IMR-90 (cell line): ENCODE results near the gene TENM4. TPM values are rescaled to one million over a fixed set of nuclear protein-coding genes. Genes with fewer than 3 reads are reported as not detected.

Experiments used
- ATAC-seq: fragments of 200-7000 bp; cut with Tn5 transposase; 2 replicates; pipeline ENCODE4 v1.9.1; 2020; ENCODE audit warnings: low read depth, mild to moderate bottlenecking, moderate library complexity
- BruUV-seq: library from RNA; stranded (reverse); fragments of 400-500 nt; replicated peaks from 2 replicates; lab custom pipeline; 2021; lab: Mats Ljungman, UMichigan
- CTCF ChIA-PET: fragments of 300-600 bp; formaldehyde crosslinking; extraction: SDS; loops from one replicate; lab custom pipeline; 2021; ENCODE audit warnings: antibody characterized with exemption; lab: Yijun Ruan, JAX
- POLR2A ChIA-PET: fragments of 300-600 bp; sonication (Branson Sonifier 250); formaldehyde crosslinking; loops from one replicate; lab custom pipeline; 2022; ENCODE audit warnings: antibody characterized with exemption; ENCODE audit not compliant: unreplicated experiment; lab: Charles Lee
- DNase-seq: peaks from one replicate; pipeline ENCODE4 v3.0.0; 2013
- H2AFZ ChIP-seq: replicated peaks from 2 replicates; pipeline ENCODE3; 2013; ENCODE audit warnings: low read length, mild to moderate bottlenecking; ENCODE audit not compliant: poor library complexity
- H2AK5ac ChIP-seq: 2 replicates; pipeline ENCODE4 v1.6.1; 2013; ENCODE audit warnings: low read depth, low read length, inconsistent platforms
- H2AK9ac ChIP-seq: replicated peaks from 2 replicates; pipeline ENCODE3; 2013; ENCODE audit warnings: mild to moderate bottlenecking, low read depth, low read length, moderate library complexity; ENCODE audit not compliant: poor library complexity
- H2BK120ac ChIP-seq: 2 replicates; pipeline ENCODE4 v1.6.1; 2013; ENCODE audit warnings: low read depth, low read length, inconsistent platforms
- H2BK15ac ChIP-seq: 3 replicates; pipeline ENCODE4 v1.6.1; 2013; ENCODE audit warnings: low read depth, low read length, inconsistent platforms
- H2BK20ac ChIP-seq: 2 replicates; pipeline ENCODE4 v1.6.1; 2013; ENCODE audit warnings: low read depth, mild to moderate bottlenecking, inconsistent platforms, low read length, moderate library complexity
- H2BK5ac ChIP-seq: 2 replicates; pipeline ENCODE4 v1.6.1; 2013; ENCODE audit warnings: mild to moderate bottlenecking, low read depth, low read length, inconsistent platforms; ENCODE audit not compliant: poor library complexity, severe bottlenecking
- H3K14ac ChIP-seq: replicated peaks from 2 replicates; pipeline ENCODE4 v1.6.1; 2013; ENCODE audit warnings: low read depth, low read length, inconsistent platforms
- H3K18ac ChIP-seq: 2 replicates; pipeline ENCODE4 v1.6.1; 2013; ENCODE audit warnings: low read depth, low read length, control low read depth
- H3K23ac ChIP-seq: 2 replicates; pipeline ENCODE4 v1.6.1; 2013; ENCODE audit warnings: low read depth, low read length, inconsistent platforms
- H3K27ac ChIP-seq: 2 replicates; pipeline ENCODE4 v1.5.1; 2013; ENCODE audit warnings: mild to moderate bottlenecking, control low read depth, low read length; ENCODE audit not compliant: insufficient read depth
- H3K27me3 ChIP-seq: 2 replicates; pipeline ENCODE4 v1.6.1; 2013; ENCODE audit warnings: low read length; ENCODE audit not compliant: control insufficient read depth, insufficient read depth
- H3K36me3 ChIP-seq: 2 replicates; pipeline ENCODE4 v1.6.1; 2013; ENCODE audit warnings: low read length, mixed read lengths; ENCODE audit not compliant: control insufficient read depth, insufficient read depth
- H3K4ac ChIP-seq: 2 replicates; pipeline ENCODE4 v1.6.1; 2013; ENCODE audit warnings: low read depth, low read length, inconsistent platforms
- H3K4me1 ChIP-seq: 2 replicates; pipeline ENCODE4 v1.6.1; 2013; ENCODE audit warnings: low read length, mixed read lengths; ENCODE audit not compliant: control insufficient read depth, insufficient read depth
- H3K4me2 ChIP-seq: 2 replicates; pipeline ENCODE4 v1.6.1; 2013; ENCODE audit warnings: low read depth, mild to moderate bottlenecking, control low read depth, low read length, moderate library complexity
- H3K4me3 ChIP-seq: 2 replicates; pipeline ENCODE4 v1.5.1; 2013; ENCODE audit warnings: low read depth, mild to moderate bottlenecking, control low read depth, low read length, moderate library complexity; ENCODE audit not compliant: insufficient read depth
- H3K56ac ChIP-seq: 2 replicates; pipeline ENCODE4 v1.6.1; 2013; ENCODE audit warnings: low read length, inconsistent platforms; ENCODE audit not compliant: insufficient read depth; ENCODE audit errors: extremely low read depth
- H3K79me1 ChIP-seq, 2 experiments: 2 replicates each; pipeline ENCODE4 v1.6.1; 2013; ENCODE audit warnings: low read length in 2 of 2, inconsistent platforms in 1 of 2, low read depth in 1 of 2
- H3K9ac ChIP-seq: 2 replicates; pipeline ENCODE4 v1.6.1; 2013; ENCODE audit warnings: low read depth, low read length, control low read depth
- H3K9me1 ChIP-seq: 2 replicates; pipeline ENCODE4 v1.6.1; 2013; ENCODE audit warnings: low read length, inconsistent platforms; ENCODE audit not compliant: insufficient read depth
- H3K9me3 ChIP-seq: 2 replicates; pipeline ENCODE4 v1.6.1; 2013; ENCODE audit warnings: low read length; ENCODE audit not compliant: control insufficient read depth, insufficient read depth
- H4K20me1 ChIP-seq: 2 replicates; pipeline ENCODE4 v1.6.1; 2013; ENCODE audit warnings: low read length, inconsistent platforms; ENCODE audit not compliant: insufficient read depth
- H4K5ac ChIP-seq: 2 replicates; pipeline ENCODE4 v1.6.1; 2013; ENCODE audit warnings: mild to moderate bottlenecking, low read depth, low read length, control low read depth
- H4K8ac ChIP-seq, 2 experiments: 2 replicates each; pipeline ENCODE4 v1.6.1; 2013; ENCODE audit warnings: low read depth in 2 of 2, low read length in 2 of 2, control low read depth in 1 of 2, inconsistent platforms in 1 of 2
- H4K91ac ChIP-seq: 2 replicates; pipeline ENCODE4 v1.6.1; 2013; ENCODE audit warnings: low read depth, low read length, inconsistent platforms; ENCODE audit not compliant: insufficient read depth
- BHLHE40 ChIP-seq: fragments of 150-350 bp; IDR thresholded peaks from 2 replicates; pipeline ENCODE4 v1.6.1; 2016; ENCODE audit warnings: mild to moderate bottlenecking, low read depth, low read length
- CEBPB ChIP-seq: IDR thresholded peaks from 2 replicates; pipeline ENCODE4 v1.6.1; 2012; ENCODE audit warnings: low read depth, low read length, improper control_type of control experiment
- CHD1 ChIP-seq: IDR thresholded peaks from 2 replicates; pipeline ENCODE4 v1.6.1; 2012; ENCODE audit warnings: low read depth, low read length, improper control_type of control experiment
- CTCF ChIP-seq: conservative IDR thresholded peaks from 2 replicates; pipeline ENCODE4 v1.5.1; 2012; ENCODE audit warnings: mild to moderate bottlenecking, low read depth, low read length, improper control_type of control experiment
- ELK1 ChIP-seq: fragments of 150-350 bp; IDR thresholded peaks from 2 replicates; pipeline ENCODE4 v1.6.1; 2016; ENCODE audit warnings: low read depth, mild to moderate bottlenecking, low read length, moderate library complexity, borderline replicate concordance
- FOS ChIP-seq: fragments of 150-350 bp; IDR thresholded peaks from 2 replicates; pipeline ENCODE4 v1.6.1; 2016; ENCODE audit warnings: low read depth, low read length
- MAZ ChIP-seq: IDR thresholded peaks from 2 replicates; pipeline ENCODE4 v1.6.1; 2012; ENCODE audit warnings: low read depth, mild to moderate bottlenecking, low read length, improper control_type of control experiment, moderate library complexity, borderline replicate concordance
- MXI1 ChIP-seq: IDR thresholded peaks from 2 replicates; pipeline ENCODE4 v1.6.1; 2012; ENCODE audit warnings: low read depth, mild to moderate bottlenecking, low read length, moderate library complexity, borderline replicate concordance
- NFE2L2 ChIP-seq: fragments of 150-350 bp; IDR thresholded peaks from 2 replicates; pipeline ENCODE4 v1.6.1; 2016; ENCODE audit warnings: low read depth, mild to moderate bottlenecking, low read length
- POLR2A ChIP-seq: IDR thresholded peaks from 2 replicates; pipeline ENCODE4 v1.6.1; 2012; ENCODE audit warnings: mild to moderate bottlenecking, low read depth, low read length
- RAD21 ChIP-seq: IDR thresholded peaks from 2 replicates; pipeline ENCODE4 v1.6.1; 2012; ENCODE audit warnings: low read length, improper control_type of control experiment
- RCOR1 ChIP-seq: IDR thresholded peaks from 2 replicates; pipeline ENCODE4 v1.6.1; 2012; ENCODE audit warnings: mild to moderate bottlenecking, low read length, improper control_type of control experiment; ENCODE audit not compliant: insufficient replicate concordance
- RFX5 ChIP-seq: IDR thresholded peaks from 2 replicates; pipeline ENCODE4 v1.8.0; 2012; ENCODE audit warnings: low read depth, mild to moderate bottlenecking, low read length, moderate library complexity
- SMC3 ChIP-seq: fragments of 150-350 bp; IDR thresholded peaks from 2 replicates; pipeline ENCODE4 v1.6.1; 2016; ENCODE audit warnings: low read depth, mild to moderate bottlenecking, antibody characterized with exemption, low read length, moderate library complexity
- USF2 ChIP-seq: fragments of 150-350 bp; IDR thresholded peaks from 2 replicates; pipeline ENCODE4 v1.6.1; 2017; ENCODE audit warnings: mild to moderate bottlenecking, antibody characterized with exemption, low read length, low read depth
- WGBS, 2 experiments: methylation state at CpG; one replicate each; pipeline versions ENCODE4 v1.1.5 to v1.1.7; 2013; ENCODE audit warnings: missing lambda C conversion rate in 2 of 2; ENCODE audit not compliant: insufficient read length in 1 of 2; ENCODE audit errors: extremely low coverage in 2 of 2; 5-methylcytosine and 5-hydroxymethylcytosine counted together
- dilution Hi-C: fragments of 300-500 bp; cut with HindIII; formaldehyde crosslinking; loops from one replicate; pipeline ENCODE4 v1.14.3; 2018; ENCODE audit warnings: low sequenced_read_pairs; ENCODE audit not compliant: unreplicated experiment
- in situ Hi-C: fragments of 300-500 bp; cut with MboI; formaldehyde crosslinking; loops from 3 replicates; pipeline ENCODE4 v1.14.3; 2019; ENCODE audit warnings: low sequenced_read_pairs, inconsistent platforms, mixed read lengths
- intact Hi-C: fragments of 100-400 bp; cut with micrococcal nuclease; formaldehyde crosslinking; loops from 2 replicates; pipeline ENCODE4 v1.10.0; 2022
- polyA plus RNA-seq, 3 experiments: library from polyadenylated mRNA; depleted of rRNA; stranded (reverse); fragments of >200 nt; gene quantifications; 2 replicates each; pipeline ENCODE4 v1.2.3, GENCODE V29; 2012; ENCODE audit warnings: low replicate concordance in 1 of 3
- total RNA-seq: library from RNA; depleted of rRNA; stranded (reverse); fragments of >200 nt; gene quantifications from 2 replicates; pipeline ENCODE4 v1.2.3, GENCODE V29; 2012

The TENM4 gene
- total and polyA plus RNA-seq, 2 of the 4 experiments (the other 2 are of a cell fraction) = 7.4 to 9.0 TPM

GRCh38 chr11:79346021-79346420 is 94.8 kb downstream of the TENM4 start:
- dilution Hi-C loops = no loop called here
- intact Hi-C loops = loop anchor here (1.0 kb wide), 1 partner anchor 41 kb away; no protein-coding TSS in a partner anchor
- DNase-seq = no peak
- ChIA-PET CTCF (no interaction called here), POLR2A (no interaction called here)
- Histone ChIP-seq H4K8ac (no peak overlapping the region), H3K36me3 (no peaks in the 10 kb centered on the region), H3K79me1 (no peaks in the 10 kb centered on the region), H3K4me1 (no peaks in the 10 kb centered on the region), H3K56ac (no peak overlapping the region), H2AK5ac (no peak overlapping the region), H3K9ac (no peak overlapping the region), H3K9me3 (no peaks in the 10 kb centered on the region), H4K5ac (no peak overlapping the region), H2BK5ac (no peak overlapping the region), H2BK120ac (no peak overlapping the region), H3K27ac (no peak overlapping the region), H4K91ac (no peak overlapping the region), H3K27me3 (no peaks in the 10 kb centered on the region), H3K14ac (no peak overlapping the region), H2BK15ac (no peak overlapping the region), H3K4ac (no peak overlapping the region), H2AK9ac (no peak overlapping the region), H2AFZ (no peak overlapping the region), H4K20me1 (no peaks in the 10 kb centered on the region), H3K23ac (no peak overlapping the region), H3K18ac (no peak overlapping the region), H3K4me3 (no peak overlapping the region), H3K4me2 (no peak overlapping the region), H2BK20ac (no peak overlapping the region), H3K9me1 (no peaks in the 10 kb centered on the region)
- in situ Hi-C loops = no loop called here
- TF ChIP-seq BHLHE40 (no peak), SMC3 (no peak), FOS (no peak), ELK1 (no peak), CEBPB (no peak), USF2 (no peak), CTCF (no peak), NFE2L2 (no peak), RCOR1 (no peak), RAD21 (no peak), RFX5 (no peak), MXI1 (no peak), MAZ (no peak), POLR2A (no peak), CHD1 (no peak)
- ATAC-seq = no peak
- 100% methylated on average over 1 of the region's 8 CpGs; no CpG with 5 or more reads in 1 of the 2 experiments for WGBS, 2 experiments
- BruUV-seq = no TSS peak
